Lower lobe of right lung (tissue), 2 donors: ENCODE results near the gene RAD51B. TPM values are rescaled to one million over a fixed set of nuclear protein-coding genes. Genes with fewer than 3 reads are reported as not detected.

Experiments
- ATAC-seq, 2 donors: fragments of 200-7000 bp; cut with Tn5 transposase; one replicate each; pipeline ENCODE4 v1.9.1; 2020 to 2022; ENCODE audit warnings: mild to moderate bottlenecking in 2 of 2, moderate library complexity in 2 of 2
- DNase-seq: peaks from one replicate; pipeline ENCODE4 v3.0.0-alpha.2; 2020
- H3K27ac ChIP-seq: fragments of 200-600 bp; one replicate; pipeline ENCODE4 v1.8.0; 2022
- H3K27me3 ChIP-seq: fragments of 200-600 bp; one replicate; pipeline ENCODE4 v1.8.0; 2022; ENCODE audit warnings: low read depth
- H3K36me3 ChIP-seq: fragments of 200-600 bp; one replicate; pipeline ENCODE4 v1.8.0; 2022; ENCODE audit warnings: mild to moderate bottlenecking
- H3K4me1 ChIP-seq: fragments of 200-600 bp; one replicate; pipeline ENCODE4 v1.8.0; 2022
- H3K4me3 ChIP-seq: fragments of 200-600 bp; one replicate; pipeline ENCODE4 v1.8.0; 2022; ENCODE audit warnings: mild to moderate bottlenecking
- H3K9me3 ChIP-seq: fragments of 200-600 bp; one replicate; pipeline ENCODE4 v1.8.0; 2022
- intact Hi-C: fragments of 100-400 bp; cut with DNase I; formaldehyde crosslinking; loops from one replicate; pipeline ENCODE4 v1.11.0; 2022
- total RNA-seq: library from RNA; stranded (reverse); fragmentation: NEBNext Ultra II Directional; extraction: Animal tissue kit (Norgen Biotek cat#: 25700); gene quantifications from one replicate; pipeline ENCODE4 v1.2.1, GENCODE V29; 2021
- TF ChIP-seq, protein P1 (sequence below): fragments of 200-600 bp; IDR thresholded peaks from one replicate; pipeline ENCODE4 v1.8.0; 2022; ENCODE audit warnings: antibody characterized with exemption, mild to moderate bottlenecking
- donor health status: DM: no; HTN: yes; CAD: no; lungs with severe emphysema.

RAD51B gene
- total RNA-seq, 1 donor from 2014 or later: 22.2 TPM

DNA sequence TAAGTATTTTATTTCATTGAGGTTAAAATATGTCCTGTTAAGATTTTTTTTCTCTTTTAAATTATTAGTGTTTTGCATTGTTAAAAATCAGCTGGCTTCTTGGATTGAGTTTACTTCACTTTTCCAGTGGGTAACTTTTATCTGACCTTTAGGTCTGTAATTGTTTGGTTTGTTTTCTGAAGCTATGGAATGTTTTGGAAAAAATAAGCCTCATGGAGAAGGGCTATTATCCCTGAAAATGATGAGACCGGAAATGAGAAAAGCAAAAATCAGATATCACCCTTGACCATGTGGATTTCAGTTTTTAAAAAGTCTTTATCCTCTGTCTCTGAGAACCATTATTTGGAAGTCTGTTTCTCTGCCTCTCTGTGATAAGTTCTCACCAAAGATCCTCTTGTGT is 180.9 kb downstream of the RAD51B start:
- no peaks in the 10 kb centered on the region for H3K4me1 ChIP-seq
- H3K27ac ChIP-seq: no peak overlapping the region
- H3K9me3 ChIP-seq: no peaks in the 10 kb centered on the region
- TF ChIP-seq, protein P1, sequence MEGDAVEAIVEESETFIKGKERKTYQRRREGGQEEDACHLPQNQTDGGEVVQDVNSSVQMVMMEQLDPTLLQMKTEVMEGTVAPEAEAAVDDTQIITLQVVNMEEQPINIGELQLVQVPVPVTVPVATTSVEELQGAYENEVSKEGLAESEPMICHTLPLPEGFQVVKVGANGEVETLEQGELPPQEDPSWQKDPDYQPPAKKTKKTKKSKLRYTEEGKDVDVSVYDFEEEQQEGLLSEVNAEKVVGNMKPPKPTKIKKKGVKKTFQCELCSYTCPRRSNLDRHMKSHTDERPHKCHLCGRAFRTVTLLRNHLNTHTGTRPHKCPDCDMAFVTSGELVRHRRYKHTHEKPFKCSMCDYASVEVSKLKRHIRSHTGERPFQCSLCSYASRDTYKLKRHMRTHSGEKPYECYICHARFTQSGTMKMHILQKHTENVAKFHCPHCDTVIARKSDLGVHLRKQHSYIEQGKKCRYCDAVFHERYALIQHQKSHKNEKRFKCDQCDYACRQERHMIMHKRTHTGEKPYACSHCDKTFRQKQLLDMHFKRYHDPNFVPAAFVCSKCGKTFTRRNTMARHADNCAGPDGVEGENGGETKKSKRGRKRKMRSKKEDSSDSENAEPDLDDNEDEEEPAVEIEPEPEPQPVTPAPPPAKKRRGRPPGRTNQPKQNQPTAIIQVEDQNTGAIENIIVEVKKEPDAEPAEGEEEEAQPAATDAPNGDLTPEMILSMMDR: no peak
- DNase-seq: no peak
- H3K4me3 ChIP-seq: no peak overlapping the region
- ATAC-seq: no peak
- H3K36me3 ChIP-seq: no peaks in the 10 kb centered on the region
- intact Hi-C loops: no loop called here
- no peaks in the 10 kb centered on the region for H3K27me3 ChIP-seq

DNA sequence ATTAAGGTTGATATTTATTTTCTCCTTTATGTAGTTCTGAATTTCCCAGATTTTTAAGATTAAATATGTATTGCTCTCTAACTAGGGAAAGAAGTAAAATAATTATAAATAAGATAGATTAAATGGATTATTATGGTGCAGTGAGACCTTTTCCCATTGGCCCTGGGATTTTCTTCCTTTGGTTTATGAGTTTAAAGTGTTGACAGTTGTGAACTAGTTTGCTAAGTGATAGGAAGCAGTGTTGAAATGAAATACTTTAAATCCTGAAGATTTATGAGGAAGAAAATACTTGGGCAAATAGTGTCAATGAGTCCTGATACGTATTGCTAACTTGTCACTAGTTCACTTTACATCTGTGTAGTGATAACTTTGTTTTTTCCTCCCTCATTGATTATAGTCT is 188.9 kb downstream of the RAD51B start:
- intact Hi-C loops: no loop called here
- Histone ChIP-seq H3K27ac (no peak overlapping the region), H3K9me3 (no peaks in the 10 kb centered on the region), H3K27me3 (no peaks in the 10 kb centered on the region), H3K4me1 (no peaks in the 10 kb centered on the region), H3K36me3 (no peaks in the 10 kb centered on the region), H3K4me3 (no peak overlapping the region)
- ATAC-seq: no peak
- TF ChIP-seq, protein P1: no peak
- no peak for DNase-seq

DNA sequence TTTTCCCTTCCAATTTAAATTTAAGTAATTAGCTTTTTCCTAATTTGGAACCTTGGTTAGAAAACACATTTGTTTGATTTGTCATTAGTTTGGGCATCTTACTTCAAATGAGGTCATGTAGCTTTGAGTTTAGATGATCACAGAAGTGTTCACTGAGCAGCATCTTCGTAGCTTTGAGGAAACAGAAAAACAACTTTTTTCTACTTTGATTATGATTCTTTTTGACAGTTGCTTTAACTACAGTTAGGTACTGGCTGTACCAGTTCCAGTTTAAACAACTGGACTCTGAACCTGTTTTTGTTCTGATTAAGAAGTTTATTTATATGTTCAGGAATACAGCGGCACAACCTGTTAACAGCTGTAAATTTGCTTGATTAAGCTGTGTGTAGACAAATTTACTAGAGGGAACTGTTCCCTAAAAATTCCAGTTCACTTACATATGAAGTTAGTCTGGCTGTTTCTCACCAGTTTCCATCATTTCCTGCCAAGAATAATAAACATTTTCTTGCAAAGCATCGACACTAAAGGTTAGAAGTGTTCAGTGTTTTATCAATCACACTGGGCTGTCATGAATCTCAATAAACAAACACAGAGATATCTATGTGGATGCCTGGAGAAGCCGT is 191.9 kb downstream of the RAD51B start:
- H3K9me3 ChIP-seq: no peaks in the 10 kb centered on the region
- DNase-seq (no peak), ATAC-seq (no peak)
- H3K4me3 ChIP-seq: no peak overlapping the region
- intact Hi-C loops: no loop called here
- H3K36me3 ChIP-seq: no peaks in the 10 kb centered on the region
- H3K27me3 ChIP-seq: no peaks in the 10 kb centered on the region
- TF ChIP-seq, protein P1: no peak
- no peaks in the 10 kb centered on the region for H3K4me1 ChIP-seq
- H3K27ac ChIP-seq: no peak overlapping the region

DNA sequence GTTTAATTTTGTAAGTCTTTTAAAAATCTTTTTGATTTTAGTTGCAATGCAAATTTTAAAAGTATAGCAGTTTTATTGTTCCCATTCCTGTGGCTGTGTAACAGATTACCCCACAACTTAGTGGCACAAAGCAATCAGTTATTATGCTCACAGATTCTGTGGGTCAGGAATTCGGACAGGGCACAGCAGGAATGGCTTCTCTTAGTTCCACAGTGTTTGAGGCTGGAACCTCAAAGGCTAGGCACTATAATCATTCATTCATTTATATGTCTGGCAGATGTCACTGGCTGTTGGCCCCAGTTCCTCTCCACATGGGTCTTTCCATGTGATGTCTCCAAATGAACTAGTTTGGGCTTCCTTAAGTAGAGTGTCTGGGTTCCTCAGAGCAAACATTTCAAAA is 193.3 kb downstream of the RAD51B start:
- Histone ChIP-seq H3K27ac (no peak overlapping the region), H3K36me3 (no peaks in the 10 kb centered on the region), H3K4me3 (no peak overlapping the region), H3K4me1 (no peaks in the 10 kb centered on the region), H3K27me3 (no peaks in the 10 kb centered on the region), H3K9me3 (no peaks in the 10 kb centered on the region)
- intact Hi-C loops: no loop called here
- ATAC-seq: no peak
- TF ChIP-seq, protein P1: no peak
- DNase-seq: no peak

DNA sequence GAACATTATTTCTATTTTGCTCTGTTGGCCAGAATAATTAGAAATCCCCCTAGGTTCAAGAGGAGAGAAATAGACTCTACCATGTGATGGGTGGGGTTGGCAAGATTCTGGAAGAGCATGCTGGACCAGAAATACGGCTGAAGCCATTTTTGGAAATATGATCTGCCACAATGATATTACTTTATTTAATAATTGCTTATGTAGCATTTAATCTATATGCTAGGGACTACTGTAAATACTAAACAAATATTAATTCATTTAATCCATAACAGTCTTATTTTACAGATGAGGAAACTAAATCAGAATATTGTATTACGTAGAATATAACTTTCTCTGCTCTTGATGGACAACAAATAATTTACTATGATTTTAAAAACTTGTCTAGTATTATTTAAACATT is 193.7 kb downstream of the RAD51B start:
- Histone ChIP-seq H3K27ac (no peak overlapping the region), H3K4me3 (no peak overlapping the region), H3K36me3 (no peaks in the 10 kb centered on the region), H3K9me3 (no peaks in the 10 kb centered on the region), H3K4me1 (no peaks in the 10 kb centered on the region), H3K27me3 (no peaks in the 10 kb centered on the region)
- intact Hi-C loops: no loop called here
- TF ChIP-seq, protein P1: no peak
- DNase-seq (no peak), ATAC-seq (no peak)
